Neuronal stem cell (in vitro differentiated cells): Measurements from ENCODE around the gene TRNT1.

ENCODE experiments used
- DNase-seq: peaks from one replicate; pipeline ENCODE4 v3.0.0-alpha.2; 2013; ENCODE audit warnings: low spot score
- H2AFZ ChIP-seq: one replicate; pipeline ENCODE4 v1.6.1; 2013; ENCODE audit warnings: mild to moderate bottlenecking, low read length, inconsistent platforms
- H2AK5ac ChIP-seq: 2 replicates; pipeline ENCODE4 v1.6.1; 2013; ENCODE audit warnings: low read depth, mild to moderate bottlenecking, inconsistent platforms, low read length, moderate library complexity, mixed read lengths
- H2BK120ac ChIP-seq: 2 replicates; pipeline ENCODE4 v1.6.1; 2013; ENCODE audit warnings: low read depth, mild to moderate bottlenecking, inconsistent platforms, low read length, moderate library complexity, mixed read lengths
- H2BK12ac ChIP-seq: one replicate; pipeline ENCODE4 v1.6.1; 2013; ENCODE audit warnings: low read length, inconsistent platforms
- H2BK15ac ChIP-seq: 2 replicates; pipeline ENCODE4 v1.6.1; 2013; ENCODE audit warnings: mild to moderate bottlenecking, low read length, inconsistent platforms, mixed read lengths
- H2BK5ac ChIP-seq: one replicate; pipeline ENCODE4 v1.6.1; 2013; ENCODE audit warnings: inconsistent platforms, mild to moderate bottlenecking, low read length, moderate library complexity
- H3K14ac ChIP-seq: one replicate; pipeline ENCODE4 v1.6.1; 2013; ENCODE audit warnings: low read length, inconsistent platforms
- H3K18ac ChIP-seq: 2 replicates; pipeline ENCODE4 v1.6.1; 2013; ENCODE audit warnings: low read length, inconsistent platforms
- H3K23ac ChIP-seq: 2 replicates; pipeline ENCODE4 v1.6.1; 2013; ENCODE audit warnings: low read depth, mild to moderate bottlenecking, mixed read lengths, low read length, inconsistent platforms; ENCODE audit not compliant: poor library complexity
- H3K27ac ChIP-seq: replicated peaks from 3 replicates; pipeline ENCODE4 v1.5.1; 2013; ENCODE audit warnings: low read length, inconsistent platforms
- H3K27me3 ChIP-seq, 3 experiments: 2 replicates each; pipeline ENCODE4 v1.6.1; 2013; ENCODE audit warnings: low read length in 3 of 3, mild to moderate bottlenecking in 2 of 3, inconsistent platforms in 1 of 3, low read depth in 1 of 3, mixed read lengths in 1 of 3, moderate library complexity in 1 of 3; ENCODE audit not compliant: control insufficient read depth in 3 of 3, insufficient read depth in 3 of 3
- H3K36me3 ChIP-seq, 2 donors: replicated peaks in 1 of 2; 2 replicates each; pipeline ENCODE4 v1.6.1; 2013; ENCODE audit warnings: low read length in 2 of 2; ENCODE audit not compliant: control insufficient read depth in 2 of 2, insufficient read depth in 2 of 2
- H3K4ac ChIP-seq: 2 replicates; pipeline ENCODE4 v1.6.1; 2013; ENCODE audit warnings: inconsistent platforms, mild to moderate bottlenecking, low read length, moderate library complexity
- H3K4me1 ChIP-seq, 2 donors: 1 replicate in 1 of 2; 2 replicates in 1 of 2; pipeline ENCODE4 v1.6.1; 2013; ENCODE audit warnings: low read length in 2 of 2, low read depth in 1 of 2; ENCODE audit not compliant: control insufficient read depth in 2 of 2, insufficient read depth in 1 of 2
- H3K4me2 ChIP-seq: one replicate; pipeline ENCODE4 v1.6.1; 2013; ENCODE audit warnings: mild to moderate bottlenecking, low read length, inconsistent platforms; ENCODE audit not compliant: insufficient read depth, poor library complexity, severe bottlenecking
- H3K4me3 ChIP-seq, 2 donors: 2 replicates each; pipeline ENCODE4 v1.5.1; 2013; ENCODE audit warnings: low read length in 2 of 2, mild to moderate bottlenecking in 2 of 2, inconsistent platforms in 1 of 2, moderate library complexity in 1 of 2
- H3K79me1 ChIP-seq: one replicate; pipeline ENCODE4 v1.6.1; 2013; ENCODE audit warnings: low read depth, mild to moderate bottlenecking, inconsistent platforms, low read length, moderate library complexity
- H3K9ac ChIP-seq: one replicate; pipeline ENCODE4 v1.6.1; 2013; ENCODE audit warnings: mild to moderate bottlenecking, low read depth, low read length, inconsistent platforms; ENCODE audit not compliant: poor library complexity
- H3K9me3 ChIP-seq, 2 donors: replicated peaks in 1 of 2; 2 replicates each; pipeline versions ENCODE3 to v1.6.1; 2013; ENCODE audit warnings: low read length in 2 of 2, mild to moderate bottlenecking in 2 of 2, inconsistent platforms in 1 of 2, low read depth in 1 of 2, mixed read lengths in 1 of 2, moderate library complexity in 1 of 2; ENCODE audit not compliant: control insufficient read depth in 2 of 2, insufficient read depth in 1 of 2
- H4K8ac ChIP-seq: one replicate; pipeline ENCODE4 v1.6.1; 2013; ENCODE audit warnings: low read depth, mild to moderate bottlenecking, inconsistent platforms, low read length, moderate library complexity
- H4K91ac ChIP-seq: one replicate; pipeline ENCODE4 v1.6.1; 2013; ENCODE audit warnings: low read length, low read depth, mild to moderate bottlenecking, inconsistent platforms; ENCODE audit not compliant: poor library complexity
- WGBS, 2 donors: extraction: QIAGEN DNeasy Blood & Tissue Kit; methylation state at CpG; one replicate each; pipeline ENCODE4 v1.1.7; 2013; ENCODE audit warnings: missing lambda C conversion rate in 2 of 2, mixed read lengths in 1 of 2; ENCODE audit not compliant: insufficient read length in 2 of 2, insufficient replicate concordance in 1 of 2; ENCODE audit errors: extremely low coverage in 2 of 2; 5-methylcytosine and 5-hydroxymethylcytosine counted together

The TRNT1 gene

DNA sequence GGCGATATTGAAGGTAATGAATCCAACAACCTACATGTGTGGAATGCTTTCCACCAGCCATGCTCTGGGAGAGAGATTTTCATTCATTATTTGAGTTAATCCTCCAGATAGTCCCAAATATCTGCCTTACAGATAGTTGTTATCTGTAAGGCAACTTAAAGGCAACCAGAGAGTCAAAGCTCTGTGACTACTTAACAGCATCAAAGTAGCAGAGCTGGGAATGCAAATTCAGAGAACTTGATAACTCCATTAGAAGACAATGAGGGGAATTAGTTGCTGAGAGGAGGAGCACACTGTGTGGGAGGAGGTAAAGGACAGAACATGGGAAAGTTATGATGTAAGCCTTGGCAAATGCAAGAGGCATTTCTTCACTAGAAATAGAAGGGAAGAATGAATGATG, 63.2 kb downstream of the TRNT1 start:
- H3K36me3 ChIP-seq: no peaks in the 10 kb centered on the region
- H3K27me3 ChIP-seq: peaks cover 0 to 25% (median 0%) of the 10 kb centered on the region in 3 experiments
- no peak overlapping the region for H2BK5ac ChIP-seq
- no CpG with 5 or more reads among the region's 1 CpG for WGBS, 2 donors
- H3K23ac ChIP-seq: no peak overlapping the region
- no peak overlapping the region for H2BK120ac ChIP-seq
- H2BK15ac ChIP-seq: no peak overlapping the region
- no peak overlapping the region for H4K8ac ChIP-seq
- no peak overlapping the region for H3K4ac ChIP-seq
- H3K27ac ChIP-seq: no peak overlapping the region
- no peak overlapping the region for H2AK5ac ChIP-seq
- H2BK12ac ChIP-seq: no peak overlapping the region
- no peaks in the 10 kb centered on the region for H3K79me1 ChIP-seq
- no peak for DNase-seq
- no peak overlapping the region for H2AFZ ChIP-seq
- H3K4me3 ChIP-seq: no peak overlapping the region
- no peak overlapping the region for H3K4me2 ChIP-seq
- H3K9ac ChIP-seq: no peak overlapping the region
- no peak overlapping the region for H3K18ac ChIP-seq
- no peak overlapping the region for H4K91ac ChIP-seq
- H3K14ac ChIP-seq: no peak overlapping the region
- peaks cover 2 to 6% of the 10 kb centered on the region in 2 donors for H3K9me3 ChIP-seq
- no peaks in the 10 kb centered on the region for H3K4me1 ChIP-seq

GRCh38 chr3:3191675-3192285, 65.0 kb downstream of the TRNT1 start:
- H2BK120ac ChIP-seq: no peak overlapping the region
- H2BK12ac ChIP-seq: no peak overlapping the region
- H3K9ac ChIP-seq: no peak overlapping the region
- no peak overlapping the region for H3K4me2 ChIP-seq
- H3K27me3 ChIP-seq: peaks cover 0 to 25% (median 0%) of the 10 kb centered on the region in 3 experiments
- H2AFZ ChIP-seq: no peak overlapping the region
- no peaks in the 10 kb centered on the region for H3K36me3 ChIP-seq
- H4K8ac ChIP-seq: no peak overlapping the region
- H4K91ac ChIP-seq: no peak overlapping the region
- no peak for DNase-seq
- no peak overlapping the region for H3K14ac ChIP-seq
- no peak overlapping the region for H3K23ac ChIP-seq
- no peak overlapping the region for H2AK5ac ChIP-seq
- no peak overlapping the region for H2BK5ac ChIP-seq
- peaks cover 1 to 2% of the 10 kb centered on the region in 2 donors for H3K9me3 ChIP-seq
- no peaks in the 10 kb centered on the region for H3K4me1 ChIP-seq
- H3K27ac ChIP-seq: no peak overlapping the region
- no CpG with 5 or more reads among the region's 4 CpGs for WGBS, 2 donors
- no peak overlapping the region for H2BK15ac ChIP-seq
- no peak overlapping the region for H3K18ac ChIP-seq
- H3K79me1 ChIP-seq: no peaks in the 10 kb centered on the region
- no peak overlapping the region for H3K4me3 ChIP-seq
- H3K4ac ChIP-seq: no peak overlapping the region

DNA sequence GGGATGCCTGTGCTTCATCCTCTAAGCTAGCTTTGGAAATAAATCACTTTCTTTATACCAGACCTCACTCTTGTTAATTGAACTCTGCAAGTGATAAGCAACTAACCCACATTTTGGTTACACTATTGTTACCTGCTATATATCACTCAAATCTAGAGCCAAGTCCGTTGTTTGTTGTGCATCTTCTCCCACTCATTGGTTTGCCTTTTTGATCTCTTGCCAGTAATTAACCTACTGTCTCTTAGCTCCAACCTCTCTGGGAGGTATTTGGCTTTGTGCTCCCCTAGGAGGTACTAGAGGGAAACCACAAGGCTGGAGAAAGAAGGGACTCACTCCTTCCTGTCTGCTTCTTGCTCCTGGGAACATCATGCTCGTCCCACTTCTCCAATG, 65.5 kb downstream of the TRNT1 start:
- H3K9ac ChIP-seq: no peak overlapping the region
- DNase-seq: no peak
- peaks cover 0 to 25% (median 0%) of the 10 kb centered on the region in 3 experiments for H3K27me3 ChIP-seq
- no CpG with 5 or more reads among the region's 2 CpGs for WGBS, 2 donors
- no peak overlapping the region for H3K23ac ChIP-seq
- H3K79me1 ChIP-seq: no peaks in the 10 kb centered on the region
- H3K14ac ChIP-seq: no peak overlapping the region
- H3K4me3 ChIP-seq: no peak overlapping the region
- no peak overlapping the region for H4K8ac ChIP-seq
- H3K4ac ChIP-seq: no peak overlapping the region
- no peaks in the 10 kb centered on the region for H3K4me1 ChIP-seq
- H2BK120ac ChIP-seq: no peak overlapping the region
- no peak overlapping the region for H2AFZ ChIP-seq
- H2BK15ac ChIP-seq: no peak overlapping the region
- H3K27ac ChIP-seq: no peak overlapping the region
- H2BK5ac ChIP-seq: no peak overlapping the region
- H3K9me3 ChIP-seq: peaks cover 0 to 1% of the 10 kb centered on the region in 2 donors
- no peak overlapping the region for H4K91ac ChIP-seq
- H3K18ac ChIP-seq: no peak overlapping the region
- H2BK12ac ChIP-seq: no peak overlapping the region
- no peak overlapping the region for H2AK5ac ChIP-seq
- H3K4me2 ChIP-seq: no peak overlapping the region
- no peaks in the 10 kb centered on the region for H3K36me3 ChIP-seq

GRCh38 chr3:3194861-3195260, 68.1 kb downstream of the TRNT1 start:
- Histone ChIP-seq H3K4ac (no peak overlapping the region), H3K79me1 (no peaks in the 10 kb centered on the region), H3K4me2 (no peak overlapping the region), H3K23ac (no peak overlapping the region), H4K8ac (no peak overlapping the region), H3K27ac (no peak overlapping the region), H3K18ac (no peak overlapping the region), H3K14ac (no peak overlapping the region), H4K91ac (no peak overlapping the region), H2AK5ac (no peak overlapping the region), H2BK15ac (no peak overlapping the region), H2BK12ac (no peak overlapping the region), H3K4me3 (no peak overlapping the region), H3K36me3 (no peaks in the 10 kb centered on the region), H3K27me3 (peaks cover 0 to 32% (median 0%) of the 10 kb centered on the region in 3 experiments), H2BK5ac (no peak overlapping the region), H3K9me3 (no peaks in the 10 kb centered on the region), H3K9ac (no peak overlapping the region), H2BK120ac (no peak overlapping the region), H3K4me1 (no peaks in the 10 kb centered on the region), H2AFZ (no peak overlapping the region)
- no peak for DNase-seq
